AG10803 (cell line): ENCODE results near the gene CNOT10.

Source experiments
- DNase-seq: peaks from one replicate; pipeline ENCODE4 v3.0.0; 2010; ENCODE audit warnings: low read depth
- H3K4me3 ChIP-seq: 2 replicates; pipeline ENCODE4 v1.5.1; 2011; ENCODE audit warnings: mild to moderate bottlenecking, low read length, control low read depth
- CTCF ChIP-seq: conservative IDR thresholded peaks from 2 replicates; pipeline ENCODE4 v1.5.1; 2011; ENCODE audit warnings: mild to moderate bottlenecking, low read length, control low read depth, inconsistent platforms

Gene CNOT10

DNA sequence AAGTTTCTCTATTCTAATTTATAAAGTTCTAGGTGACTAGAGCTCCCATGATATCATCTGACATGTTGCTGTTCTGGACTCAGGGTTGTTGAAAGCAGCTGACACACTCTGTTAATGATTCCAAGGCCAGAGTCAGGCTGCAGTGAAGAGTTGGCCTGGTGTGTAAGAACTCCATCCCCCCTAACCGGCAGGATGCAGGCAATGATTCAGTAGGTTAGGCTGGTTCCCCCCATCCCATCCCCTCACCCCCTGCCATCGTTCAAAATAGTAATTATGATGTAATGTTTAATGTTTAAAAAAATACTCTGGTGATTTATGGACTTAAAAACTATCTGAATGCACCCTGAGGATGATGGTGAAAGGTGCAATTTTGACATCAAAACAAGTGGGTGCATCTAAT is 128.2 kb downstream of the CNOT10 start:
- DNase-seq = no peak
- no peak for TF ChIP-seq CTCF
- no peak overlapping the region for H3K4me3 ChIP-seq

DNA sequence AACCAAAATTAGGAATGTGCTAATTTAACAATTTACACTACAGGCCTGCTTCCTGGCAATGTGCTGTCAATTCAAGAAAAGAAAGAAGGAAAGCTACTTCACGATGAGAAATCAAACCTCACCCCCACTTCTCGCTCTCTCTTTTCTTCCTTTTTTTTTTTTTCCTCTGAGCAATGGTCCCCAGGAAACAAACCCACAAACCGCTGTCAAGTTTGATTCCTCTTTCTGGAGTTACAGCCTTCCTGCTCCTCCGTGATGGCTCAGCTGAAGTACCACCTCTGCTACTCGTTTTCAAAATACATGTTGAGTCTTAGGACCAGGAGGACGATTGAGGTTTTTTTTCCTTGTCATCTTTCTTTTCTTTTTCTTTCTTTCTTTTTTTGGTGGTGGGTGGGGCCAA is 129.4 kb downstream of the CNOT10 start:
- no peak for DNase-seq
- H3K4me3 ChIP-seq = no peak overlapping the region
- no peak for TF ChIP-seq CTCF

DNA sequence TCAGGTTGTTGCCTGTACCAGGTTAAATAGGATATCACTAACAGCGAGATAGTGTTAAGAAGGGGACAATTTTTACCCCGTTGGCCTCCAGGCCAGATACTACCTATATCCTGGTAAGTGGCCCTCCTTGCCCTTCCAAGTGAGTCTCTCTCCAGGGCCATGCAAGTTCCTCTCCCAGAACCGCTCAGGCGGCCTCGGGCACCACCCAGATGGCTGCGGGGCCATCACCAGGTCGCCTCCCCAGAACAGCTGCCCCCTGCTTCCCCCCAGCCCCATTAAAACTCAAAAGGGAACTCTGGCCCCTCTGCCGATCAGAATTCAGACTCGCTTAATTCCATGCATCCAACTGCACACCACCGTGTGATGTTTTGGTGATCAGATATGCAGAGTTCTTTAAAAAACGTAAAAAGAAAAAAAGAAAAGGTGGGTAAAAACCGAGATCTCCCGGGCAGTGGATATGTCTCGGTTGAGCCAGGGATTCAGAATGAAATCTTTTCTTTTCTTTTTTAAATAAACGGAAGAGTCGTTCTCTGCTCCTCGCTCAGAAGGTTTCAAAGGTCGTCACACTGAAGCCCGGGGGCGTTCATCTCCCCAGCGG is 131.0 kb downstream of the CNOT10 start:
- TF ChIP-seq CTCF = no peak
- H3K4me3 ChIP-seq = no peak overlapping the region
- no peak for DNase-seq

GRCh38 chr3:32816439-32817256 is 131.7 kb downstream of the CNOT10 start:
- DNase-seq = peak; percentile 5
- TF ChIP-seq CTCF = no peak
- H3K4me3 ChIP-seq = peak overlapping the region; percentile 29

DNA sequence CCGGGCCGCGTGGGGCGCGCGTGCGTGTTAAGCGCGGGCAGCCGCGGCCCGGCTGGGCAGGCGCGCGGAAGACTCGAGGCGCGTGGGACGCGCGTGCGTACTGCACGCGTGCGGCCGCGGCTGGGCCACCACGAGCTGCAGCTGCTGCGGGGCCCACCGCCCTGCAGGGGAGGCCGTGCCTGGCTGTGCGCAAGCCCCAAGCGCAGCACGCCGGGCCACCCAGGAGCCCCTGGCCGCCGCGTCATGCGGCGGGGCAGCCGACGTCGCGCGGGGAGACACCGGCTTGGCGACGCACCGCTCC is 132.2 kb downstream of the CNOT10 start:
- no peak for TF ChIP-seq CTCF
- no peak for DNase-seq
- H3K4me3 ChIP-seq = no peak overlapping the region

- TF ChIP-seq CTCF = no peak
- H3K4me3 ChIP-seq = peak within 1 kb of the TSS; percentile 29
- no peak for DNase-seq
Observed at GRCh38 chr3:32817558-32818228, 132.7 kb downstream of the CNOT10 start, which contains the start of gene TRIM71. TSS of gene TRIM71 (plus strand) at chr3:32817997. CDS start at chr3:32818081, 84 bp downstream.
